HG03103 (cell line): ENCODE data around the gene SHANK3.

Experiments used
- ATAC-seq: cut with Tn5 transposase; IDR thresholded peaks from one replicate; pipeline ENCODE4 v1.9.1; 2021; ENCODE audit warnings: low read depth; ENCODE audit not compliant: unreplicated experiment

SHANK3 gene

DNA sequence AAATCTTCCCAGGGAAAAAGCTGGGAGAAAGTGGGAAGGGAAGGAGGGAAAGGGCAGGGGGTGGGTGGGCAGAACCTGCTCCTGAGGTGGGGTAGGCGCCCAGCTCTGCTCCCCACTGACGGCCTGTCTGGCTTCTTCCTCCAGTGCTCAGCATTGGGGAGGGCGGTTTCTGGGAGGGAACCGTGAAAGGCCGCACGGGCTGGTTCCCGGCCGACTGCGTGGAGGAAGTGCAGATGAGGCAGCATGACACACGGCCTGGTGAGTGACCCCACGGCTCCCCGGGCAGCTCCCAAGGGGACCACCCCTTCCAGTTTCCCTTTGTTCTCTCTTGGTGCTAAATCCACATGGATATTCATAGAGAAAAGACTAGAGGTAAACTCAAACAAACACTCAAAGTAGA is 25.9 kb downstream of the SHANK3 start:
- no peak for ATAC-seq

DNA sequence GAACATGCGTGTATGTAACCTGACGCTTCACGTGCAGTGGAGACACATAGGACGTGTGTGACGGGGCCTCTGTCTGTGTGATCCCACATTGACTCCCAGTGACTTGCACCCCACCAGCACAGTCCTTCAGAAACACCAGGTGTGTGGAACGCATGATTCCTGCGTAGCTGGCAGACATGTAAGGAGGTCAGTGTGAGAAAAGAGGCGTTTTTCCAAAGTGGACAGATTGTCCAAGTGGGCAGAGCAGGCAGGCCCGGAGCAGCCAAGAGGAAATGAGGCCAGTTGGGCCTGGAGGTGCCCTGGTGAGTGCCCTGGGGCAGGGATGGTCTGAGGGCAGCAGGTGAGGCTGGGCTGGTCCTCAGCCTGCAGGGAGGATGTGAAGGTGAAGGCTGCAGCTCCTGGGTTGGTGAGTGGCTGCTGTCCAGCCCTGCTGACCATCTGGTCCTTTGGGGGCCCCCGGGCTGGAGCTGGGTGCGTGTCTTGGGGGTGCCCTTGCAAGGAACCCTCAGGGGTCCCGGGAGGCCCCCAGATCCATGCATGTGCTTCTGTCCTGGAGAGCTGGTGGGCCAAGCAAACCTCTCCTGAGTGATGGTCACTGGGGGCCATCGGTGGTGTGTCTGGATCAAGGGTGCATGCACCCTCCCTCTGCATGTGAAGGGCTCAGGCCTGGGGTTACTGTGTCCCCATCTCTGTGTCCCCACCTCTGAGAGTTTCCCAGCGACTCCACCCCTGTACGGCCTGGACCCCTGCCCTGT is 26.6 kb downstream of the SHANK3 start:
- ATAC-seq: no peak

DNA sequence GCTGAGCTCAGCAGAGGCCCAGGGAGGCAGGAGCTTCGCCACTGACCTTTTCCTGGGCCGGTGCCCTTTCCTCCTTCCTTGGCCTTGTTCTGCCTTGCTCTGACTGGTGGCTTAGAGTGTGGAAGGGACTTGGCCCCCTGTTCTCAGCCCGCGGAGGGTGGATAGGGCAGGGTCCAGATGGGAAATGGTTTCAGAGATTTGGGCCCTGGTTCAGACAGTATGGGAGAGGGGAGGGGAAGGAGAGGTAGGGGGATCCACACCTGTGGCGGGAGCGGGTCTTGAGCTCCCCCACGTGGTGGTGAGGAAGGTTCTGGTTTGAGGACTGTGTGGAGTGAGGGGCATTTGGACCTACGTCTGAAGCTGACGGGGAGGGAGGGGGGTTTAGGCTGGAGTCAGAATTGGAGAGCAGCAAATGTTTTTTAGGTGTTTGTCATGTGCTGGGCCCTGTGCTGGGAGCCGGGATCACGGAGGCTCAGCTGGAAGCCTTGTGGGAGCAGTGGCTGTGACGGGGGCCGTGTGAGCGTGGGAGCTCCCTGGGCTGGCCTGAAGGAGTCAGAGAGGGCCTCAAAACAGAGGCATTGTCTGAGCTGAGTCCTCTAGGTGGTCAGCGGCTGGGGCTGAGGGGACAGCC is 27.2 kb downstream of the SHANK3 start:
- ATAC-seq: no peak

DNA sequence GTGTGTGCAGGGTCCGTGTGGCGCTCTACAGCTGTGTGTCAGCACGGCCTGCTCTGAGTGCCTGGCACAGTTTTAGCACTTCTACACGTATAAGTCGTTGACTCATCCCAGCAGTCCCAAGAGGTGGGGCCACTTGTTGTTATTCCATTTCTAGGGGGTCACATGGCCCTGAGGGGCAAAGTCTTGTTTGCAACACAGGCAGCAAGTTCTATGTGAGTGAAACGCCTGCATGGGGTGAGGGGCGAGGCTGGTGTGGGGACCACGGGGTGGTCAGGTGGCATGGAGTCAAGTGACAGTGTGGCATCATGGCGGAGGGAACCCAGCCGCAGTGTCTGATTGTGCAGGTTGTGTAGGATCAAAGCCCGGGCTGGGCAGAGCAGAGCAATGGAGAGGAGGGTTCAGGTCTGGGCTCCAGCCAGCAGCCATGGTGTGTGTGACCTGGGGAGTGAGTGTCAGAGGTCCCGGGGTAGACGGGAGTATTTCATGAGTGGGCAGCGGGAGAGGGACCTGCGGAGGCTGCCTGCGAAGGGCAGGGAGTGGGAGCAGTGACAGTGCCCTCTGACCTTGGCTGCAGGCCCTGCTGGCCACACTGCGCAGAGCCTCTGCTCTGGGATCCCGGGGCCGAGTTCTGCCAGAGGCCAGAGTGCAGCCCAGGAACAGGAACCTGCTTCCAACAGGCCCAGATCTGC is 27.9 kb downstream of the SHANK3 start:
- no peak for ATAC-seq

DNA sequence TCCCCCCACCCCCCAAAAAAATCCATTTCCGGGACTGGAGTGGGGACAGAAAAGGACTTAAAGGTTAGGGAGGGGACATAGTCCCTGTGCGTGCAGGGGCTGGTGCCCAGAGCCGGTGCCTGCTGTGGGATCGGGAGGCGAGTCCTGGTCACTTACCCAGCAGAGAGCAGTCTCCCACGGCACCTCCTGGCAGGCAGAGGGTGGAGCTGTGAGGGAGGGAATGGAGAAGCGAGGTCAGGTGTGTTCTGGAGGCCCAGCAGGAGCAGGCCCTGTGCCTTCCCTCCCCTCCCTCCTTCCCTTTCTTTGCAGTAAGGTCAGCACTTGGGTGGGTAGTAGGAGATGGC is 28.4 kb downstream of the SHANK3 start:
- ATAC-seq: no peak

DNA sequence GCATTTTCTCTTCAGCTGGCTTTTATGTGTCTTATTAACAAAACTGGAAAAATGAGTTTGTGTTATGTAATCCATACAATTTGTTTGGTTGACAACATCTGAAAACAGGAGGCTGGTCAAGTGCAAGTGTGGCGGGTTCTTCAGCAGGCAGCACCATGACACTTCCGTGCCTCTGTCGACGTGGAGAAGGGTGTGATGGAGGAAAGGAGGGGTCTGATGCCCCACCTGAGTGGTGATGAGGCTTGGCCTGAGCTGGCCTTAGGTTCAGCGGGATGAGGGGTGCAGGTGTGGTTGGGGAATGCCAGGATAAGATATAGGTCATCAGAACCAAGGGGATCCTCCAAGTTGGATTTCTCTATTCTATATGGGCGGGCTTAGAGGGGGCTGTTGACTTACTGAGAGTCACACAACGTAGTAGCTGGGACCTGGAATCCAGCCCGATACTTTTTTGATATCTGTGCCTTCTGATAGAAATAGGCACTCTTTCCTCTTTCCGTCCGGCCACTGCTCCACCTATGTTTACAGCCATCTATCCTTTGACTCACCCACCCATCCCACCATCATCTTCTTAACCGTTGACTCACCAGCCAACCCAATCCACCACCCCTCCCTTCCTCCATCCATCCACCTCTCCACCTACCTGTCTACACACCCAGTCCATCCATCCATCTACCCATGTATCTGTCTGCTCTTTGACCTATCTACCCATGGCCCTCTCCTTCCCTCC is 29.0 kb downstream of the SHANK3 start:
- ATAC-seq: no peak

DNA sequence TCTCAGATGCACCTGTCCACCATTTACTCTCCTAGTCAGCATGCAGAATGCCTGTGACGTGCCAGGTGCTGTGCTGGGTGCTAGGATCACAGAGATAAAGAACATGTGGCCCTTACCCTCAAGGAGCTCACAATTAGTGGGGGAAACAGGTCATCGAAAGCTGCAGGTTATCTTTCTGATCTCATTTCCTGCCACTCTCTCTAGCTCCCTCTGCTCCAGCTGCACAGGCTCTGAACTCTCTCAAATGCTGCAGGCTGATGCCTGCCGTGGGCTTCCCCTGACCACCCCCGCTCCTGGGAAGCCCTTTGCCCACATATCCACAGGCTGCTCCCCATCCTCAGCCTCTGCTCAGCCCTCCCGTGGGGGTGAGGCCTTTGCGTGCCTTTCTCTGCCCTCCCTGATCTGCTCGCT is 29.6 kb downstream of the SHANK3 start:
- no peak for ATAC-seq

DNA sequence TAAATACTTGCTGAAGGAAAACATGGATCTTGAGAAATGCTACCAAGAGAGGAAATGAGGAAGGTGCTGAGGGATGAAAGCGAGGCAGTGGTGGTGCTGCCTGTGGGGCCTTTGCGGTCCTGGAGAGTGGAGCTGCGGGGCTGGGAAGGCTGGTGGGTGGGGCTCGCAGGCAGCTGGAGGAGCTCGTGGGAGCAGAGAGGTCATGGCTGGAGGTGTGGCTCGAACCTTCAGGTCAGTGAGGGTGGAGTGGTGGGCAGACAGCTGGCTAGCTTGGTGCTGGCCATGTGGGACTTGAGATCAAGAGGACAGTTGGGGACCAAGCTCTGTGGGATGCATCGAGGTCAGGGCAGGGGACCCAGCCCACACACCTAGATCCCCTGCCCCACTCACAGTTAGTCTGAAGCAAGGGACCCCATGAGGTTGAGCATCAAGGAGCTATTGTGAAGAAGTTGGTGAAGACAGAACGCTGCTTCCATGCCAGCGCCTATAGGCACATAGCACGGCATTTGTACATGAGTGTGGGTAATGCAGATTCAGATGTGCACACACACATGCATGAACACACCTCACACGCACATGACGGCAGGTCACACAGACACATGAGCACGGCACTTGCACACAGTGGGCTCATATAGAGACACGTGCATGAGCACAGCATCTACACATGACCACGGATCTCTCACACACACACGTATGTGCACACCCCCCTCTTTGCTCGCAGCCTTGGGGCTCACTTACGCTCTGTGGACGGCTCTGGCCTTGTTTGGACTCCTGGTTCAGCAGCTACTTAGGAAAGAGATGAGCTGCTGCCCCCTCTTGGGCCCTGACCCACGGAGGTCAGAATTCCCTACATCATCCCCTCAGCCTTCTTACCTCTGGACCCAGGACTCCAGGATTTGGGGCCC is 30.4 kb downstream of the SHANK3 start:
- no peak for ATAC-seq

DNA sequence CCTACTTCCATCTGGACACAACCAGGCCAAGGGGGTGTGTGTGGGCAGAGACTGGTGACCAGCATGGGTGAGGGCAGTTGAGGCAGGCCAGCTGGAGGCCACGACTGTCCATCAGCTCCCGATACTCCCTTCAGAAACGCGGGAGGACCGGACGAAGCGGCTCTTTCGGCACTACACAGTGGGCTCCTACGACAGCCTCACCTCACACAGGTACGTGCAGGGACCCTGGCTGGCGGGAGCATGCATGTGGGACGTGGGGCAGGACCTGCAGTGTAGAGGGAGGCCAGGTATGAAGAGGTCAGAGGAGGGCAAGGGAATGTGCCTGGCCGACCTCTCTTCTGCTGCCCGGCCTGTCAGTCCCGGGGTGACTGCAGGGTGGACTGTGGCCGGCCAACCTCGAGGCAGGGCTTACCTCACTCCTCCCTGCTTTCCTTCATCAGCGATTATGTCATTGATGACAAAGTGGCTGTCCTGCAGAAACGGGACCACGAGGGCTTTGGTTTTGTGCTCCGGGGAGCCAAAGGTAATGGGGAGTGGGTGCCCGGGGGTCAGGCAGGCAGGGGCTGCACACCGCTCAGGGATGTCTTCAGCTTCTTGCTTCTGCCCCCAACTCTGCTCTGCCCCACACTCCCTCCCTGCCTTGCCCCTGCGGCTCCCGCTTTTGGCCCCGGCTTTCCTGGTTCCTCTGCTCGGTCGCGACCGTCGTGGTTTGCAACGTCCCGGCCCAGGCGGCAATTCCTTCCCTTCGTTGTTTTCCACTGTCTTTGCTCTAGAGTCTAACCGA is 31.3 kb downstream of the SHANK3 start:
- ATAC-seq: no peak

DNA sequence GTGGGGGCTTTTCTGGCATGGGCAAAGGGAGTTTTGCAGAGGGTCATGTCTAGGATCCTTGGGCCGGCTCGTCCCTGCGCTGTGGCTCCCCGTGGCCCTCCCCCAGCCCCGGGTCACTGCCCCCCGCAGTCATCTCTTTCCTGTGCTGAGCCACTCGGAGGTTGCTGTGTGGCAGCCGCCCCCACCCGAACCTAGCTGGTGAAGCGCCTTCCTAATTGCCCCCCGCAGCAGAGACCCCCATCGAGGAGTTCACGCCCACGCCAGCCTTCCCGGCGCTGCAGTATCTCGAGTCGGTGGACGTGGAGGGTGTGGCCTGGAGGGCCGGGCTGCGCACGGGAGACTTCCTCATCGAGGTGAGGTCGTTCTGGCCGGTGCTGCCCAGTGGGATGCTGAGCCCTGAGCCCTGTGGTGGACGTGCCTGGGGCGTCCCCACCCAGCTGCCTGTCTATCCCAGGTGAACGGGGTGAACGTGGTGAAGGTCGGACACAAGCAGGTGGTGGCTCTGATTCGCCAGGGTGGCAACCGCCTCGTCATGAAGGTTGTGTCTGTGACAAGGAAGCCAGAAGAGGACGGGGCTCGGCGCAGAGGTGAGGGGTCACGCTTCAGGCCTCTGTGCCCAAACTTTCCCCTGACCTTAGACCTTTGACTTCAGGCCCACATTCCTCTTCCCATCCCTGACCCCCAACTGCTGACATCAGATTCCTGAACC is 32.0 kb downstream of the SHANK3 start:
- no peak for ATAC-seq

DNA sequence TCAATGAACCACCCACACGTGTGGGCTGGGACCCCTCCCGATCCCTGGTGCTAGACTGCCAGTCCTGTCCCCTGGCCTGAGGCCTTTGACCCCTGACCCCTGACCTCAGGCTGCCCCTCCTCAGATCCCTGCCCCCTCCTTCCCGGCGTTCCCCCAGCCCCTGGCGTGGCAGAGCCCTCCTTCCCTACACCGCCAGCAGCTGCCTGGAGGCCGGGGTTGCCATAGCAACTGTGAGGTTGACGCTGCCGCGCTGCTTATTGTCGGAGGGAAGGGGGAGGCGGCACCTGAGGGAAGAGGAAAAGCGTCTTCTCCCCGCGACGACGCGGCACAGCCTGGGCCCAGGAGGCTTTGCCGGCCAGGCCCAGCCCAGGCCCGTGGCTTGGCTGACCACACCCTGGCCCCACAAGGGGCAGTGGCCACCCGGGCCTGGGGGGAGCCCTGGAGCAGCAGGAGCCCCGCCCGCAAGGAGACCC is 32.6 kb downstream of the SHANK3 start:
- ATAC-seq: no peak

DNA sequence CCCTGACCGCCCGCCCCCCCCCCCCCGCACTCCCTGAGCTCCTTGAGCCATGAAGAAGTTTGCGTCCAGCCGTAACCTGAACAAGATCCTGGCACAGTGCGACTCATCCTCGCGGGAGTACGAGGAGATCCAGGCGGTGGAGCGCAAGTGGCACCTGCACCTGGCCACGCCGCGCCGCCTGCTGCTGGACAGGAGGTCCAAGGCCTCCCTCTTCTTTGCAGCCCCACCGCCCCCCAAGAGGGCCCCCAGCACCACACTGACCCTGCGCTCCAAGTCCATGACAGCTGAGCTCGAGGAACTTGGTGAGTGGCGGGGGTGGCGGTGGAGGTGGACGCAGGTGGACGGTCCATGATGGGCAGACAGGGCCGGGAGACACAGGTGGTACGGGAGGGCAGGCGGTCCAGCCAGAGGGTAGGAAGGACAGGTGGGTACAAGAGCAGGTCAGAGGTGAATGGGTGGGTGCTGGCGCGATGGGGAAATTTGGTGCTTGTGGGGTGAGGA is 33.3 kb downstream of the SHANK3 start:
- ATAC-seq: no peak

DNA sequence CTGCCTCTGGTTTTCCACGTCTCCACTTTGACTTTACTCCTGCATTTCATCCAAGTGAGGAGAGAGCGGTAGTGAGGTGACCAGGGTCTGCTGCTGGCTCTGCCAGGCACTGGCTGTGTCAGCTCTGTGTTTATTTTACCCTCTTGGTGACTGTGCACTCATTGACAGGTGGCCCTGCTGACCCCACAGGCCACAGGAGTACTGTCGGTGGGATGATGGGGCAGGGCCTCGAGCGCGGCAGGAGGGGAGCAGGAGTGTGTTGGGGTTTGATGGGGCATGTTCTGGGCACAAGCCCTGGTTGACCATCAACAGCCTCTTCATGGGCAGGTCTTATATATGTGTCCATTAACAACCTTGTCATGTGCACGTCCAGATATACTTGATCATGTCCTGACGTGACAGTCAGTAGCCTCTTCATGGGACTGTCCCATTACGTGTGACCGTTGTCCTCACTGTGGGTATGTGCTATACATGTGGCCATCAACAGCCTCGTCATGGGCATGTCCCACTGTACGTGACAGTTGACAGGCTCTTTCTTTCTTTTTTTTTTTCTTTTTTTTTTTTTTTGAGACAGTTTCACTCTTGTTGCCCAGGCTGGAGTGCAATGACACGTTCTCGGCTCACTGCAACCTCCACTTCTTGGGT is 34.0 kb downstream of the SHANK3 start:
- no peak for ATAC-seq

DNA sequence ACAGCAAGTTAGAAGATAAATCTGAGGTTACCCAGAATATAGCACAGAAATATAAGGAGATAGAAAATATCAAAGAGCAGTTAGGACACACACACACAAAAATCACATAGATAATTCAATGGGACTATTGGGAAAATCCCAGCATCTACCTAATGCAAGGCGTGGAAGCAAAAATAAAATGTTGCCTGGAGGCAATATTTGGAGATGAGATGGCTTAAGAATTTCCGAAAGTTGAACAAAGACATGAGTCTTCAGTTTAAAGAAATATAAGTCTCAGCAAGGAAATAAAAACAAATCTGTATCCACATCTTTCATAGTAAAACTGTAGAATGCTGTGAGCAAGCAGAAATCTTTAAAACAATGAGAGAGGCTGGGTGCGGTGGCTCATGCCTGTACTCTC is 35.9 kb downstream of the SHANK3 start:
- ATAC-seq: no peak

DNA sequence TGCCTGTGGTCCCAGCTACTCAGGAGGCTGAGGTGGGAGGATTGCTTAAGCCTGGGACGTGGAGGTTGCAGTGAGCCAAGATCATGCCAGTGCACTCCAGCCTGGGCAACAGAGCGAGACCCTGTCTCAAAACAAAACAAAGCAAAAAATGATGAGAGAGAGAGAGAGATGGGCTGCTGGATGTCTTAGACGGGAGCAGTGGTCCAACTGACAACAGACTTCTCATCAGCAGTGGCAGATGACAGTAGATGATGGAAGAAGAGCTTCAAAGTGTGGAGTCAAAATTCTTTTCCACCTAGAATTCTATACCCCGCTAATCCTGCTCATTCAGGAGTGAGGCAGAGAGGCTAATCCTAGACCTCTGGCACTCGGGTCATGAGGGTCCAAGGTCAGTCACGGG is 36.4 kb downstream of the SHANK3 start:
- no peak for ATAC-seq

DNA sequence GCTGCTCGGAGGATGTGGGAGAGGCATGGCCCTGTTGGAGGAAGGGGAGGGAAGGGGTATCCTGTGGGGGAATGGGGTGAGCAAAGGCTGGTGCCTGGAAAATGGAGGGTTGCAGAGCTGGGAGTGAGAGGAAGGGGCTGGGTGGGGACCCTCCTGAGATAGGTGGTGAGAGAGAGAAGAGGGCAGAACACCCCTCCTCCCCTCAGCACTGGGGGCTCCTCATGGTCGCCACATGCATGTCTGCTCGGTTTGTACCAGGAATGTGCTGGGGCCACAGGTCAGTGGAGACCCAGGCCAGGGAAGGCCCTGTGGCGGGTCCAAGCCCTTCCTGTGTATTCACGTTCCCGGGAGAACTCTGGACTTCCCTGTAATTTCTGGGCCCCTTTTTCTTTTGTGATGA is 37.6 kb downstream of the SHANK3 start:
- no peak for ATAC-seq

DNA sequence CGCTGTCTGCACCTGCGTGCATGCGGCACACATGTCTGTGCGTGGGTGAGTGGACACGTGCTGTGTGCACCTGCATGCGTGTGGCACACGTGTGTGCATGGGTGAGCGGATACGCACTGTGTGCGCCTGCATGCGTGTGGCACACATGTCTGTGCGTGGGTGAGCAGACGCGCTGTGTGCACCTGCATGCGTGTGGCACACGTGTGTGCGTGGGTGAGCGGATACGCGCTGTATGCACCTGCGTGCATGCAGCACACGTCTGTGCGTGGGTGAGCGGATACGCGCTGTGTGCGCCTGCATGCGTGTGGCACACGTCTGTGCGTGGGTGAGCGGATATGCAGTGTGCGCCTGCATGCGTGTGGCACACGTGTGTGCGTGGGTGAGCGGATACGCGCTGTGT is 38.3 kb downstream of the SHANK3 start:
- ATAC-seq: no peak
